ENCODE measurements around the gene IL3.

Gene IL3

GRCh38 chr5:132026516-132027008 is 33.9 kb upstream of the IL3 start:
- no peak for DNase-seq

GRCh38 chr5:132027027-132027426 is 33.4 kb upstream of the IL3 start:
- no peak for DNase-seq

GRCh38 chr5:132029609-132030330 is 30.7 kb upstream of the IL3 start:
- no peak for DNase-seq

GRCh38 chr5:132030610-132031009 is 29.8 kb upstream of the IL3 start:
- DNase-seq, result no peak

- no peak for DNase-seq
These were observed 28.3 kb upstream of the IL3 start for GRCh38 chr5:132032196-132032595.

- DNase-seq, result no peak
These were observed 27.3 kb upstream of the IL3 start for GRCh38 chr5:132033122-132033521.

GRCh38 chr5:132037353-132037752 is 23.1 kb upstream of the IL3 start:
- DNase-seq, result no peak

GRCh38 chr5:132044207-132044606 is 16.2 kb upstream of the IL3 start:
- no peak for DNase-seq

GRCh38 chr5:132046880-132047299 is 13.6 kb upstream of the IL3 start:
- DNase-seq, result no peak

GRCh38 chr5:132049093-132049492 is 11.4 kb upstream of the IL3 start:
- no peak for DNase-seq

- no peak for DNase-seq
These were observed 10.9 kb upstream of the IL3 start for GRCh38 chr5:132049559-132049958.

GRCh38 chr5:132050136-132050535 is 10.3 kb upstream of the IL3 start:
- DNase-seq, result no peak

GRCh38 chr5:132050661-132051552 is 9.5 kb upstream of the IL3 start:
- no peak for DNase-seq

GRCh38 chr5:132052520-132052919 is 7.9 kb upstream of the IL3 start:
- no peak for DNase-seq

- DNase-seq, result no peak
These were observed 7.0 kb upstream of the IL3 start for GRCh38 chr5:132053483-132053882.

GRCh38 chr5:132054031-132054696 is 6.3 kb upstream of the IL3 start:
- DNase-seq, result no peak

GRCh38 chr5:132054697-132055440 is 5.6 kb upstream of the IL3 start:
- DNase-seq, result no peak

GRCh38 chr5:132055441-132055807 is 5.0 kb upstream of the IL3 start:
- peak; percentile 52 for DNase-seq

GRCh38 chr5:132055808-132056609 is 4.4 kb upstream of the IL3 start:
- DNase-seq, result no peak

- no peak for DNase-seq
These were observed 3.6 kb upstream of the IL3 start for GRCh38 chr5:132056610-132057497.
